H1 (cell line): Measurements from ENCODE around the gene ZNF496. TPM values are rescaled to one million over a fixed set of nuclear protein-coding genes. Genes with fewer than 3 reads are reported as not detected.

Source experiments
- BACH1 ChIP-seq: IDR thresholded peaks from 2 replicates; pipeline ENCODE4 v1.6.1; 2012; ENCODE audit warnings: low read length, improper control_type of control experiment
- GTF2F1 ChIP-seq: IDR thresholded peaks from 2 replicates; pipeline ENCODE4 v1.6.1; 2012; ENCODE audit warnings: low read depth, low read length, improper control_type of control experiment, borderline replicate concordance
- HDAC6 ChIP-seq: IDR thresholded peaks from one replicate; pipeline ENCODE4 v1.7.1; 2012; ENCODE audit warnings: low read depth, mild to moderate bottlenecking, inconsistent platforms, low read length, moderate library complexity
- NRF1 ChIP-seq: IDR thresholded peaks from 2 replicates; pipeline ENCODE4 v1.6.1; 2011; ENCODE audit warnings: mild to moderate bottlenecking, low read depth, low read length, improper control_type of control experiment
- PHF8 ChIP-seq: fragments of 200-600 bp; sonication (generic); conservative IDR thresholded peaks from 2 replicates; pipeline ENCODE4 v1.7.1; 2012; ENCODE audit warnings: low read depth, mild to moderate bottlenecking, inconsistent platforms, low read length, moderate library complexity
- POU5F1 ChIP-seq: IDR thresholded peaks from 2 replicates; pipeline ENCODE4 v1.6.1; 2011; ENCODE audit warnings: low read depth, mild to moderate bottlenecking, low read length, moderate library complexity
- RBBP5 ChIP-seq: IDR thresholded peaks from 2 replicates; pipeline ENCODE4 v1.7.1; 2012; ENCODE audit warnings: low read depth, mild to moderate bottlenecking, inconsistent platforms, low read length, moderate library complexity, borderline replicate concordance
- SIRT6 ChIP-seq: IDR thresholded peaks from one replicate; pipeline ENCODE4 v1.7.1; 2012; ENCODE audit warnings: low read length, inconsistent platforms
- SIX5 ChIP-seq: IDR thresholded peaks from 2 replicates; pipeline ENCODE4 v1.6.1; 2011; ENCODE audit warnings: mild to moderate bottlenecking, low read depth, low read length
- SP2 ChIP-seq: IDR thresholded peaks from 2 replicates; pipeline ENCODE4 v1.6.1; 2012; ENCODE audit warnings: mild to moderate bottlenecking, low read length, inconsistent platforms
- TBP ChIP-seq: IDR thresholded peaks from 2 replicates; pipeline ENCODE4 v1.6.1; 2011; ENCODE audit warnings: low read depth, low read length, improper control_type of control experiment
- polyA plus RNA-seq, 7 experiments: library from polyadenylated mRNA; depleted of rRNA in 3 of 7; stranded (reverse) in 5 of 7; unstranded in 2 of 7; fragments of >200 nt in 5 of 7; fragments of 200-250 nt in 2 of 7; gene quantifications; 1 replicate in 5 of 7; 2 replicates in 1 of 7; 4 replicates in 1 of 7; pipeline versions ENCODE4 v1.2.1 to v1.2.3, GENCODE V29; 2011 to 2013; ENCODE audit warnings: missing spikeins in 2 of 7, mixed read lengths in 2 of 7
- total RNA-seq: library from RNA; stranded (reverse); fragmentation: NEBNext Ultra II Directional; extraction: Animal tissue kit (Norgen Biotek cat#: 25700); gene quantifications from 2 replicates; pipeline ENCODE4 v1.2.1, GENCODE V29; 2021
- TF ChIP-seq, protein P1 (sequence below): fragments of 300-600 bp; sonication (generic); IDR thresholded peaks from 2 replicates; pipeline ENCODE4 v1.7.1; 2012; ENCODE audit warnings: low read length, moderate library complexity, mild to moderate bottlenecking, inconsistent platforms; ENCODE audit not compliant: insufficient replicate concordance

Gene ZNF496
- total and polyA plus RNA-seq, 2 of the 8 experiments (the other 6 are each of a cell fraction or from before 2014, with no cell fraction given) = 27.9 to 71.4 TPM

DNA sequence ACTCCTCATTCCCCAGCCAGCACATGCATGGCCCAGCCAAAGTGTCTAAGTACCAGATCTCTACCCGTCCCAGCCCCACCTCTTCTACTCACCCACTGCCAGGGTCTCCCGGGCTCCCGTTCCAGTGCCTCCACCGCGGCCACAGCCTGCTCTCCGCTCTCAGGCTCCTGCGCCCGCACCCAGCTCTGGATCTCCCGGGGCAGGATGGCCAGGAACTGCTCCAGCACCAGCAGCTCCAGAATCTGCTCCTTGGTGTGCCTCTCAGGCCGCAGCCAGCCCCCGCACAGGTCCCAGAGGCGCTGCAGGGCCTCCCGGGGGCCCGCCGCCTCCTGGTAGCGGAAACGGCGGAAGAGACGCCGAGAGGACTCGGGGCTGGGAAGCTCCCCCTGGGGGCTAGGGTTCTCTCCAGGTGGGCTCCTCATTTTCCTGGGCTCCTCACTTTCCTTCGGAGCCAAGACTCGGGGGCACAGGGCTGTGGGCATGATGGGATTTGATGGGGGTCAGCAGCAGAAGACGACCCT is 2.5 kb downstream of the ZNF496 start (continued):
- TF ChIP-seq, protein P1, sequence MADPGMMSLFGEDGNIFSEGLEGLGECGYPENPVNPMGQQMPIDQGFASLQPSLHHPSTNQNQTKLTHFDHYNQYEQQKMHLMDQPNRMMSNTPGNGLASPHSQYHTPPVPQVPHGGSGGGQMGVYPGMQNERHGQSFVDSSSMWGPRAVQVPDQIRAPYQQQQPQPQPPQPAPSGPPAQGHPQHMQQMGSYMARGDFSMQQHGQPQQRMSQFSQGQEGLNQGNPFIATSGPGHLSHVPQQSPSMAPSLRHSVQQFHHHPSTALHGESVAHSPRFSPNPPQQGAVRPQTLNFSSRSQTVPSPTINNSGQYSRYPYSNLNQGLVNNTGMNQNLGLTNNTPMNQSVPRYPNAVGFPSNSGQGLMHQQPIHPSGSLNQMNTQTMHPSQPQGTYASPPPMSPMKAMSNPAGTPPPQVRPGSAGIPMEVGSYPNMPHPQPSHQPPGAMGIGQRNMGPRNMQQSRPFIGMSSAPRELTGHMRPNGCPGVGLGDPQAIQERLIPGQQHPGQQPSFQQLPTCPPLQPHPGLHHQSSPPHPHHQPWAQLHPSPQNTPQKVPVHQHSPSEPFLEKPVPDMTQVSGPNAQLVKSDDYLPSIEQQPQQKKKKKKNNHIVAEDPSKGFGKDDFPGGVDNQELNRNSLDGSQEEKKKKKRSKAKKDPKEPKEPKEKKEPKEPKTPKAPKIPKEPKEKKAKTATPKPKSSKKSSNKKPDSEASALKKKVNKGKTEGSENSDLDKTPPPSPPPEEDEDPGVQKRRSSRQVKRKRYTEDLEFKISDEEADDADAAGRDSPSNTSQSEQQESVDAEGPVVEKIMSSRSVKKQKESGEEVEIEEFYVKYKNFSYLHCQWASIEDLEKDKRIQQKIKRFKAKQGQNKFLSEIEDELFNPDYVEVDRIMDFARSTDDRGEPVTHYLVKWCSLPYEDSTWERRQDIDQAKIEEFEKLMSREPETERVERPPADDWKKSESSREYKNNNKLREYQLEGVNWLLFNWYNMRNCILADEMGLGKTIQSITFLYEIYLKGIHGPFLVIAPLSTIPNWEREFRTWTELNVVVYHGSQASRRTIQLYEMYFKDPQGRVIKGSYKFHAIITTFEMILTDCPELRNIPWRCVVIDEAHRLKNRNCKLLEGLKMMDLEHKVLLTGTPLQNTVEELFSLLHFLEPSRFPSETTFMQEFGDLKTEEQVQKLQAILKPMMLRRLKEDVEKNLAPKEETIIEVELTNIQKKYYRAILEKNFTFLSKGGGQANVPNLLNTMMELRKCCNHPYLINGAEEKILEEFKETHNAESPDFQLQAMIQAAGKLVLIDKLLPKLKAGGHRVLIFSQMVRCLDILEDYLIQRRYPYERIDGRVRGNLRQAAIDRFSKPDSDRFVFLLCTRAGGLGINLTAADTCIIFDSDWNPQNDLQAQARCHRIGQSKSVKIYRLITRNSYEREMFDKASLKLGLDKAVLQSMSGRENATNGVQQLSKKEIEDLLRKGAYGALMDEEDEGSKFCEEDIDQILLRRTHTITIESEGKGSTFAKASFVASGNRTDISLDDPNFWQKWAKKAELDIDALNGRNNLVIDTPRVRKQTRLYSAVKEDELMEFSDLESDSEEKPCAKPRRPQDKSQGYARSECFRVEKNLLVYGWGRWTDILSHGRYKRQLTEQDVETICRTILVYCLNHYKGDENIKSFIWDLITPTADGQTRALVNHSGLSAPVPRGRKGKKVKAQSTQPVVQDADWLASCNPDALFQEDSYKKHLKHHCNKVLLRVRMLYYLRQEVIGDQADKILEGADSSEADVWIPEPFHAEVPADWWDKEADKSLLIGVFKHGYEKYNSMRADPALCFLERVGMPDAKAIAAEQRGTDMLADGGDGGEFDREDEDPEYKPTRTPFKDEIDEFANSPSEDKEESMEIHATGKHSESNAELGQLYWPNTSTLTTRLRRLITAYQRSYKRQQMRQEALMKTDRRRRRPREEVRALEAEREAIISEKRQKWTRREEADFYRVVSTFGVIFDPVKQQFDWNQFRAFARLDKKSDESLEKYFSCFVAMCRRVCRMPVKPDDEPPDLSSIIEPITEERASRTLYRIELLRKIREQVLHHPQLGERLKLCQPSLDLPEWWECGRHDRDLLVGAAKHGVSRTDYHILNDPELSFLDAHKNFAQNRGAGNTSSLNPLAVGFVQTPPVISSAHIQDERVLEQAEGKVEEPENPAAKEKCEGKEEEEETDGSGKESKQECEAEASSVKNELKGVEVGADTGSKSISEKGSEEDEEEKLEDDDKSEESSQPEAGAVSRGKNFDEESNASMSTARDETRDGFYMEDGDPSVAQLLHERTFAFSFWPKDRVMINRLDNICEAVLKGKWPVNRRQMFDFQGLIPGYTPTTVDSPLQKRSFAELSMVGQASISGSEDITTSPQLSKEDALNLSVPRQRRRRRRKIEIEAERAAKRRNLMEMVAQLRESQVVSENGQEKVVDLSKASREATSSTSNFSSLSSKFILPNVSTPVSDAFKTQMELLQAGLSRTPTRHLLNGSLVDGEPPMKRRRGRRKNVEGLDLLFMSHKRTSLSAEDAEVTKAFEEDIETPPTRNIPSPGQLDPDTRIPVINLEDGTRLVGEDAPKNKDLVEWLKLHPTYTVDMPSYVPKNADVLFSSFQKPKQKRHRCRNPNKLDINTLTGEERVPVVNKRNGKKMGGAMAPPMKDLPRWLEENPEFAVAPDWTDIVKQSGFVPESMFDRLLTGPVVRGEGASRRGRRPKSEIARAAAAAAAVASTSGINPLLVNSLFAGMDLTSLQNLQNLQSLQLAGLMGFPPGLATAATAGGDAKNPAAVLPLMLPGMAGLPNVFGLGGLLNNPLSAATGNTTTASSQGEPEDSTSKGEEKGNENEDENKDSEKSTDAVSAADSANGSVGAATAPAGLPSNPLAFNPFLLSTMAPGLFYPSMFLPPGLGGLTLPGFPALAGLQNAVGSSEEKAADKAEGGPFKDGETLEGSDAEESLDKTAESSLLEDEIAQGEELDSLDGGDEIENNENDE = no peak
- TF ChIP-seq TBP = no peak
- no peak for TF ChIP-seq BACH1
- no peak for TF ChIP-seq POU5F1
- no peak for TF ChIP-seq HDAC6
- TF ChIP-seq SIRT6 = no peak
- no peak for TF ChIP-seq PHF8
- TF ChIP-seq SIX5 = no peak
- TF ChIP-seq GTF2F1 = no peak
- no peak for TF ChIP-seq SP2
- no peak for TF ChIP-seq NRF1
- no peak for TF ChIP-seq RBBP5
